HUES64 (cell line): ENCODE measurements around the gene MAP2K2. TPM values are rescaled to one million over a fixed set of nuclear protein-coding genes. Genes with fewer than 3 reads are reported as not detected.
"Not testable (repeated sequence)": the region's sequence is repeated elsewhere in the genome, so short reads cannot be mapped to it uniquely, and the experiment has no call there.

Source experiments
- H3K27ac ChIP-seq: 2 replicates; pipeline ENCODE4 v1.7.0; 2013; ENCODE audit warnings: low read depth, low read length, inconsistent platforms
- H3K27me3 ChIP-seq: 2 replicates; pipeline ENCODE4 v1.6.1; 2013; ENCODE audit warnings: mild to moderate bottlenecking, low read length; ENCODE audit not compliant: insufficient read depth
- H3K36me3 ChIP-seq: 2 replicates; pipeline ENCODE4 v1.6.1; 2013; ENCODE audit warnings: mild to moderate bottlenecking, low read length; ENCODE audit not compliant: insufficient read depth
- H3K4me1 ChIP-seq: 2 replicates; pipeline ENCODE4 v1.6.1; 2013; ENCODE audit warnings: mild to moderate bottlenecking, low read length, moderate library complexity; ENCODE audit not compliant: insufficient read depth
- H3K4me3 ChIP-seq: 2 replicates; pipeline ENCODE4 v1.5.1; 2013; ENCODE audit warnings: mild to moderate bottlenecking, low read length, moderate library complexity
- H3K9ac ChIP-seq: 2 replicates; pipeline ENCODE4 v1.6.1; 2013; ENCODE audit warnings: mild to moderate bottlenecking, low read depth, low read length
- H3K9me3 ChIP-seq: 2 replicates; pipeline ENCODE4 v1.6.1; 2013; ENCODE audit warnings: low read depth, low read length; ENCODE audit not compliant: insufficient read depth
- WGBS: fragments of 150-250, 120-280 bp; methylation state at CpG from one replicate; pipeline ENCODE4 v1.1.7; 2013; ENCODE audit warnings: missing lambda C conversion rate; 5-methylcytosine and 5-hydroxymethylcytosine counted together
- polyA plus RNA-seq, 2 experiments: library from polyadenylated mRNA; stranded (reverse); fragments of 50-300 nt; gene quantifications; one replicate each; pipeline ENCODE4 v1.2.3, GENCODE V29; 2013

The MAP2K2 gene
- 107 TPM for polyA plus RNA-seq (2013, experiment 1 of 2)
- 115 TPM for polyA plus RNA-seq (2013, experiment 2 of 2)

DNA sequence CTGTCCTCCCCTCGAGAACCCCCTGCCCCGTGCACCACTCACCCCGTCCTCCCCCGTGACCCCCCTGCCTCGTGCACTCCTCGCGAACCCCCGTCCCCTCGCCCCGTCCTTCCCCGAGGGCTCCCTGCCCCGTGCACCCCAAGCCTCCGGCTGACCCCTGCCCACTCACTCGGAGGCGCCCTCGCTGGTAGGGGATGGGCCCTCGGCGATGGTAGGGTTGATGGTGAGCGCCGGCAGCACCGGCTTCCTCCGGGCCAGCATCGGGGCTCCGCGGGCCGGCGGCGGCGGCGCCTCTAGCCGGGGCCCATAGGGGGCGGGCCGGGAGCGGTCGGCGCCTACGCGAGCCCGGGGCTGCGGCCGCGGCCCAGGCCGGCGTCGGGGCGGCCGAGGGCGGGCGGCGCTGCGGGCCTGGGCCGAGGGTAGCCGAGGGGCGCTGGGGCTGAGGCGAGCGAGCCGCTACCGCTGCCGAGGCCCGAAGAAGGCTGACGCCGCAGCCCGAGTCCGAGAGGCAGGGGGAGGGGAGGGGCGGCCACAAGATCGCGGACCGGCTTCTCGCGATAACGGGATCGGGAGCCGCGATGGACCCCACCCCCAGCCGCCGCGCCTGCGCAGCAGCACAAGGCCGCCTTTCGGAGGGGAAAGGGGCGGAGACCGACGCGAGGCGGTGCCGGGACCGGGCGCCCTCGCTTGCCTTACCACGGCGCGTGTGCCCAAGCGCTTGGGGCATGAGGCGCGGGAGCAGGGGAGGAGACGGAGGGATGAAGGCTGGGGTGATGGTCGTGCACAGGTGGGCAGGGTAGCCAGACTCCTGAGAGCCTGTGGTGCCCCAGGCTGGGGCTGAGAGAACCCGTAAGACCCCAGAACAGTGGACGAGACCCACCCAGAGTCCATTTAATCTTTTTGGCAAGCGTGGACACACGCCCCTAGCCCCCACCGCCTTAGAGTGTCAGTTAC, at the start of gene MAP2K2:
TSS of gene MAP2K2 (minus strand) at position 508 of the 954 bp plus-strand sequence. CDS start at position 261, 247 bp downstream.
- H3K27ac ChIP-seq = peak within 1 kb of the TSS; percentile 54; the same call in 1 of the 2 replicates

DNA sequence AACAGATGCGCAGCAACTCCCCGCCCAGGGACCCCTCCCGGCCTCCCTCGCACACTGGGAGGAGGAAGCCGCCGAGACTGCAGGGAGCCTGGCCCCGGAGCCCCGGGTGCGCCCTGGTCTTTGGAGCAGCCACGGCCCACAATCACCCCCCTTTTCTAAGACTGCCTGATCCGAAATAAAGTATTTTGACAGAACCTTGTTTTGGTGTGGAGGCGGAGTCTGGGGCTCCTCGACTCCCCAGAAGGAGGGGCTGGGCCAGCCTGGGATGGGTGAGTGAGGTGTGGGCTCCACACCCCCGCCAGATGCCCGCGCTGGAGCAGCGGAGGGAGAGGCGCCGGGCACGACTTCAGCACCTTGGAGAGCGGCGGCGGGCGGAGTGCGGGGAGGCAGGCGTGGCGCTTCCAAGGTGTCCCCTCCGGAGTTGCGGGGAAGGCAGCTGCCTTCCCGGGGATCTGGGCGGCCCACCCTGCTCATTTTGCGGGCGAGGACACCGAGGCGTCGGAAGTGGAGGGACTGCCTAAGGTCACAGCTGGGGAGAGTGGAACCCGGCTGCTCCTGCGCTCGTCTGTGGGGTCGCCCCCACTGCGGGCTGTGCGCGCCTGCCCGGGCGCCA, 49.0 kb upstream of the MAP2K2 start:
- 0 out of 2 replicates have a peak, but pooled peaks cover 6% of the 10 kb centered on the region for H3K36me3 ChIP-seq
- no peak overlapping the region for H3K9ac ChIP-seq
- H3K4me1 ChIP-seq = no peaks in the 10 kb centered on the region
- H3K27ac ChIP-seq = no peak overlapping the region
- H3K9me3 ChIP-seq = no peaks in the 10 kb centered on the region
- peak overlapping the region; percentile 30 for H3K4me3 ChIP-seq
- H3K27me3 ChIP-seq = peaks cover 15% of the 10 kb centered on the region
- 11% methylated on average over 45 of the region's 45 CpGs for WGBS

More for the DNA sequence above, at the start of gene MAP2K2:
- Histone ChIP-seq H3K27me3 (no peaks in the 10 kb centered on the region), H3K36me3 (peaks cover 11% of the 10 kb centered on the region), H3K9ac (peak within 1 kb of the TSS; percentile 90), H3K4me3 (peak within 1 kb of the TSS; percentile 87), H3K9me3 (no peaks in the 10 kb centered on the region), H3K4me1 (peaks cover 9% of the 10 kb centered on the region; the same call in 1 of the 2 replicates)
- 2% methylated on average over 102 of the region's 102 CpGs for WGBS

DNA sequence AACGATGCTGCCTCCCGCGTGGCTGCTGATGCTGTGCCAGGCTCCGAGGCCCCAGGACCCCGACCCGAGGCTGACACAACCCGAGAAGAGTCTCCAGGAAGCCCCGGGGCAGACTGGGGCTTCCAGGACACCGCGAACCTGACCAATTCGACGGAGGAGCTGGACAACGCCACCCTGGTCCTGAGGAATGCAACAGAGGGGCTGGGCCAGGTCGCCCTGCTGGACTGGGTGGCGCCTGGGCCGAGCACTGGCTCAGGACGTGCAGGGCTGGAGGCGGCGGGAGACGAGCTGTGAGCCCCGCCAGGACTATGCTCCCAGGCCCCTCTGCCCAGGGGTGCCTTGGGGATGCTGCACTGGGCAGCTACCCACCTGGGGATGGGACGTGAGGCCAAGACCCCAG, 47.8 kb upstream of the MAP2K2 start:
- Histone ChIP-seq H3K4me1 (no peaks in the 10 kb centered on the region), H3K36me3 (0 out of 2 replicates have a peak, but pooled peaks cover 6% of the 10 kb centered on the region), H3K27ac (no peak overlapping the region), H3K9me3 (no peaks in the 10 kb centered on the region), H3K9ac (no peak overlapping the region), H3K4me3 (no peak overlapping the region), H3K27me3 (peaks cover 15% of the 10 kb centered on the region)
- 65% methylated on average over 22 of the region's 22 CpGs for WGBS

DNA sequence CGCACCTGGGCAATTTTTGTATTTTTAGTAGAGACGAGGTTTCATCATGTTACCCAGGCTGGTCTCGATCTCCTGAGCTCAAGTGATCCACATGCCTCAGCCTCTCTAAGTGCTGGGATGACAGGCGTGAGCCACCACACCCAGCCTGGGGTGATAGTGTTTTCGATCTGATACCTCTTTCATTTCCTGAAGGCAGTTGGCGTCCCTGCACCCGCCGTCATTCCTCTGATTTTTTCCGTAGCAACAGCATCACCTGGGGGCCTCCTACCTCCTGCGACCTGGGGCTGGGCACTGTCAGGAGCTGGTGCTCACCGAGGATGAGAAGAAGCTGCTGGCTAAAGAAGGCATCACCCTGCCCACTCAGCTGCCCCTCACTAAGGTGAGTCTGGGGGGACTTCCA, 40.3 kb upstream of the MAP2K2 start:
- Histone ChIP-seq H3K4me1 (no peaks in the 10 kb centered on the region), H3K27ac (no peak overlapping the region), H3K27me3 (no peaks in the 10 kb centered on the region; the same call in 1 of the 2 replicates), H3K4me3 (no peak overlapping the region), H3K9ac (no peak overlapping the region), H3K9me3 (no peaks in the 10 kb centered on the region), H3K36me3 (no peaks in the 10 kb centered on the region)
- WGBS = 66% methylated on average over 11 of the region's 11 CpGs

DNA sequence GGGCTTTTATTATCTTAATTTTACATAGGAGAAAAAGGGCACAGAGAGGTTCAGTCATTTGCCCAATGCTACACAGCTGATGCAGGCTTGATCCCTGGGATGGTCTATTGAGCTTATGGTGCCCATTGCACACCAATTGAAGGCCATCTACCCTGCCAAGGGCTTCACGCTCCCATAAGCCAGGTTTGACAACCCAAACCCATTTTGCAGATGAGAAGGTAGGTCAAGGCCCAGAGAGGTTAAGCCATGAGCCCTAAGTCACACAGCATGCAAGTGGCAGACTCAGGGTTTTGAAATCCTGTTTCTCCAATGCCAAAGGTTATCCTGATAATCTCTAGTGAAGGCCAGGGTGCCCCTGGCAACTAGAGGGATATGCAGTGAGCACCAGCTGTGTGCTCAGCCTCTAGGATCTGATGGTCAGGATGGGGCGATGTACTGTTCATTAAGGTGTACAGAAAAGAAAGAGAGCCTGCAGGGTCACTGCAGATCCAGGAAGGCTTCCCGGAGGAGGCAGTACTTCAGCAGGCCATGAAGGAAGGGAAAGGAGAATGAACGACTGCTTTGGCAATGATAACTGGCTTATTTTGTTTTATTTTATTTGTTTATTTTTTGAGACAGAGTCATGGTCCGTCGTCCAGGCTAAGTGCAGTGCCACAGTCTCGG, 37.6 kb upstream of the MAP2K2 start:
- Histone ChIP-seq H3K27ac (no peak overlapping the region), H3K9me3 (no peaks in the 10 kb centered on the region), H3K4me3 (no peak overlapping the region), H3K9ac (no peak overlapping the region), H3K4me1 (no peaks in the 10 kb centered on the region), H3K27me3 (no peaks in the 10 kb centered on the region; the same call in 1 of the 2 replicates), H3K36me3 (no peaks in the 10 kb centered on the region)
- WGBS = 82% methylated on average over 7 of the region's 7 CpGs

DNA sequence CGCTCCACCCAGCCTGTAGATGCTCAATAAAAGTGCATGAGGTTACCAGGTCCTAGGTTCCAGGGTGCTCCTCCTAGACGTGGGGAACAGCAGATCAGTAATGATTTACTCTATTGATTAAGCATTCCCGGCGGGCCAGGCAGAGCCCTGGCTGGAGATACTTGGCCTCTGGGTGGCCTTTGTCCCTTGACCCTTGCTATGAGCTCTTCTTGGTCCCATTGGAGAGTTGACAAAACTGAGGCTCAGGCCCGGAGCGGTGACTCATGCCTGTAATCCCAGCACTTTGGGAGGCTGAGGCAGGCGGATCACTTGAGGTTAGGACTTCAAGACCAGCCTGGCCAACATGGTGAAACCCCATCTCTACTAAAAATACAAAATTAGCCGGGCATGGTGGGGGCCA, 34.0 kb upstream of the MAP2K2 start:
- H3K36me3 ChIP-seq, H3K9ac ChIP-seq, H3K27me3 ChIP-seq, H3K9me3 ChIP-seq, H3K4me3 ChIP-seq, H3K4me1 ChIP-seq, H3K27ac ChIP-seq: not testable (repeated sequence)
- 89% methylated on average over 8 of the region's 8 CpGs for WGBS

DNA sequence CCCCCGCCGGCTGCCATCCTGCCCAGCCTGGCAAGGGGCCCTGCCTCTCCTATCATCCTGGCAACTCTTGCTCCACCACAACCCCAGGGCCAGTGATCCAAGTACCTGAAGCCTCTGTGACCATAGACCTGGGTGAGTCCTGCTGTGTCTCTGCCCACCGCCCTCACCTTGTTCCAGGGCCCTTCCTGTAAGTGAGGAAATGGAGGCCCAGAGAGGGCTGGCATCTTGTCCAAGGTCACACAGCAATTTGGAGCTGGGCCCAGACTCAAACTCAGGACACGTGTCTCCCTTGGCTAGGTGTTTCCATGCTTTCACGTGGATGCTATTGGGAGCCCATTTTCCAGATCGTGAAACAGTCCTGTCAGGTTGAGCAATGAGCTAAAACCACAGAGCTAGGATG, 33.2 kb upstream of the MAP2K2 start:
- Histone ChIP-seq H3K27me3 (no peaks in the 10 kb centered on the region), H3K36me3 (no peaks in the 10 kb centered on the region), H3K27ac (no peak overlapping the region), H3K9ac (no peak overlapping the region), H3K4me3 (no peak overlapping the region), H3K4me1 (no peaks in the 10 kb centered on the region), H3K9me3 (no peaks in the 10 kb centered on the region)
- whole genome bisulfite sequencing = 88% methylated on average over 6 of the region's 6 CpGs

DNA sequence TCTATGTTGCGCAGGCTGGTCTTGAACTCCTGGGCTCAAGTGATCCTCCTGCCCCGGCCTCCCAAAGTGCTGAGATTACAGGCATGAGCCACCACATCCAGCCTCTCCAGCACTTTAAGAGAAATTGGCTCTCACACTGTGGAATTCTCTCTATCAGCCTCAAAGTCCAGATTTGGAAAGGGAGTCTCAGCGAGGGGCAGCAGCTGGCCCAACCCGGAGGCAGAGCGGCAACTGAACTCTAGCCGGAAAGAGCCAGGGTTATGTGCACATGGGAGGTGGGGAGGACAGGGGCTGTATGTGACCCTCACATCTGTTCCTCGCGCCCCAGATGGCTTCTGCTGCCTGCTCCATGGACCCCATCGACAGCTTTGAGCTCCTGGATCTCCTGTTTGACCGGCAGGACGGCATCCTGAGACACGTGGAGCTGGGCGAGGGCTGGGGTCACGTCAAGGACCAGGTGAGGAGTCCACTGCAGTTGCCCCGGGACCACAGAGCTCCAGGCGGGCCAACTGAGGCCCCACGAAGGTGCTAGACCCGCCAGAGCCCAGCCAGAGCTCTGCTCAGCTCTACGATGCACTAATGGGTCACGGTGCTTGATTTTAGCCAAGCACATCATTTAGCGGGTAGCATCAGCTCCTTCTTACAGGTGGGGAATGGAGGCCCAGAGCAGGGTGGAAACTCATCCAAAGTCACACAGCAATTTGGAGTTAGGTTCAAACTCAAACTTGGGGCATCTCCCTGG, 30.8 kb upstream of the MAP2K2 start:
- Histone ChIP-seq H3K9me3 (no peaks in the 10 kb centered on the region), H3K27me3 (no peaks in the 10 kb centered on the region), H3K9ac (no peak overlapping the region), H3K4me1 (no peaks in the 10 kb centered on the region), H3K4me3 (no peak overlapping the region), H3K27ac (no peak overlapping the region), H3K36me3 (no peaks in the 10 kb centered on the region)
- 86% methylated on average over 21 of the region's 21 CpGs for WGBS

DNA sequence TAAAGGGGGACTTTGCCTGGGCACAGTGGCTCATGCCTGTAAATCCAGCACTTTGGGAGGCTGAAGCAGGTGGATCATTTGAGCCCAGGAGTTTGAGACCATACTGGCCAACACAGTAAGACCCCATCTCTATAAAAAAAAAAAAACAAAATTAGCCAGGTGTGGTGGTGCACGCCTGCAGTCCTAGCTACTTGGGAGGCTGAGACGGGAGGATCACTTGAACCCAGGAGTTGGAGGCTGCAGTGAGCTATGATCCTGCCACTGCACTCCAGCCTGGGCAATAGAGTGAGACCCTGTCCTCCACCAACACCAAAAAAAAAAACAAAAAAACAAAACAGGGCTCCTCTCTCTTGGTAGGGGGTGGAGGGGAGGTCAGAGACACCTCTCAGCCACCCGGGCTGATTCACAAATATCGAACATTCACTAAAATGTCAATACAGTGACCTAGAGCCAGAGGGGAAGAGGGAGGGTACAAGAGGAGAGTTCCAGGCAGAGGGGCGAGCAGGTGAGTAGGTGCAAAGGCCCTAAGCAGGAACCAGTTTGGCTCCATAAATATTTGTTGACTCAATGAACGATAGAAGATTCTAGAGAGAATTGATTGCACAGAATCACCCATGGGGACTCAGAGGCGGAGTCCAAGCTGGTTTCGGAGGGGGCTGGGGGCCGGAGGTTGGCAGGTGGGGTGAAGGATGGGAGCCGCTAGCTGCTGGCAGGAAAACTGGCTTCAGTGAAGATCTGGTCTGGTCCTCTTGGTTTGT, 28.5 kb upstream of the MAP2K2 start:
- Histone ChIP-seq H3K27me3 (no peaks in the 10 kb centered on the region), H3K9ac (no peak overlapping the region), H3K36me3 (no peaks in the 10 kb centered on the region), H3K27ac (no peak overlapping the region), H3K4me3 (no peak overlapping the region), H3K9me3 (no peaks in the 10 kb centered on the region), H3K4me1 (no peaks in the 10 kb centered on the region)
- WGBS = 89% methylated on average over 10 of the region's 10 CpGs

DNA sequence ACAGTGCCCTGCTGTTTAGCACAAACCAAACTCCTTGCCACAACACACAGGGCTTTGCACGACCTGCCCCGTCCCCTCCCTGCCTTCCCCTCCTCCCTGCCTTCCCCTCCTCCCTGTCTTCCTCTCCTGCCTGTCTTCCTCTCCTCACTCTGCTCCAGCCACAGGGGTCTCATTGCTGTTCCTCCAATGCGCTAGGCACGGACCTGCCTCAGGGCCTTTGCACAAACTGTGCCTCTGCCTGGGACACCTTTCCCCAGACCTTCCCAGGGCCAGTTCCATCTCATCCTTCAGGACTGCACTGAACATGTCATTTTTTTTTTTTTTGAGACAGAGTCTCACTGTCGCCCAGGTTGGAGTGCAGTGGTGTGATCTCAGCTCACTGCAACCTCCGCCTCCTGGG, 27.7 kb upstream of the MAP2K2 start:
- Histone ChIP-seq H3K9ac (no peak overlapping the region), H3K27ac (no peak overlapping the region), H3K27me3 (no peaks in the 10 kb centered on the region), H3K4me3 (no peak overlapping the region), H3K9me3 (no peaks in the 10 kb centered on the region), H3K36me3 (no peaks in the 10 kb centered on the region), H3K4me1 (no peaks in the 10 kb centered on the region)
- WGBS = 73% methylated on average over 6 of the region's 6 CpGs
